Endothelial cell of umbilical vein (primary cell): ENCODE measurements around the gene ZNF526. TPM values are rescaled to one million over a fixed set of nuclear protein-coding genes. Genes with fewer than 3 reads are reported as not detected.
A peak's percentile ranks its signal among the peaks of the same experiment; 100 is the strongest.

Experiments
- BruUV-seq: library from RNA; stranded (reverse); fragments of 400-500 nt; replicated peaks from 2 replicates; lab custom pipeline; 2021; lab: Mats Ljungman, UMichigan
- CTCF ChIA-PET: fragments of 300-600, 350-600 bp; sonication (Branson Sonifier 250); formaldehyde crosslinking; loops from one replicate; lab custom pipeline; 2021; ENCODE audit warnings: antibody characterized with exemption, inconsistent platforms; lab: Charles Lee
- POLR2A ChIA-PET: fragments of 300-600, 350-600 bp; sonication (Branson Sonifier 250); formaldehyde crosslinking; loops from one replicate; lab custom pipeline; 2021; ENCODE audit warnings: antibody characterized with exemption, inconsistent platforms; lab: Charles Lee
- DNase-seq: peaks from one replicate; pipeline ENCODE4 v3.0.0-alpha.2; 2011; ENCODE audit warnings: low read depth, low spot score
- FAIRE-seq: peaks from 2 replicates; lab custom pipeline; 2011; peaks lifted over from hg19 to GRCh38; lab: Jason Lieb, UNC
- H2AFZ ChIP-seq: 2 replicates; pipeline ENCODE4 v1.6.0; 2012; ENCODE audit warnings: low read depth, low read length, control low read depth, inconsistent platforms
- H3K27ac ChIP-seq: 2 replicates; pipeline ENCODE4 v1.5.1; 2011; ENCODE audit warnings: low read depth, mild to moderate bottlenecking, control low read depth, low read length, moderate library complexity; ENCODE audit not compliant: insufficient read depth
- H3K27me3 ChIP-seq, 2 experiments: 2 replicates each; pipeline versions ENCODE4 v1.6.0 to v1.6.1; 2011; ENCODE audit warnings: low read length in 2 of 2, mixed read lengths in 1 of 2; ENCODE audit not compliant: control insufficient read depth in 2 of 2, insufficient read depth in 2 of 2
- H3K36me3 ChIP-seq, 2 experiments: 2 replicates in 1 of 2; 3 replicates in 1 of 2; pipeline ENCODE4 v1.5.1; 2011; ENCODE audit warnings: low read length in 2 of 2, mild to moderate bottlenecking in 1 of 2, moderate library complexity in 1 of 2; ENCODE audit not compliant: control insufficient read depth in 2 of 2, insufficient read depth in 2 of 2; ENCODE audit errors: extremely low read depth in 1 of 2
- H3K4me1 ChIP-seq: 3 replicates; pipeline ENCODE4 v1.5.1; 2011; ENCODE audit warnings: mild to moderate bottlenecking, low read length; ENCODE audit not compliant: control insufficient read depth, insufficient read depth; ENCODE audit errors: extremely low read depth
- H3K4me2 ChIP-seq: 2 replicates; pipeline ENCODE4 v1.6.1; 2011; ENCODE audit warnings: low read length, control low read depth, mixed read lengths; ENCODE audit not compliant: insufficient read depth
- H3K4me3 ChIP-seq, 3 experiments: fragments of 200-600 bp in 1 of 3; sonication (generic), shearing (Covaris generic) in 1 of 3; replicated peaks in 1 of 3; 2 replicates each; pipeline ENCODE4 v1.5.1; 2011 to 2016; ENCODE audit warnings: control low read depth in 3 of 3, low read length in 3 of 3, mild to moderate bottlenecking in 2 of 3, inconsistent platforms in 1 of 3, low read depth in 1 of 3, moderate library complexity in 1 of 3; ENCODE audit not compliant: insufficient read depth in 1 of 3
- H3K79me2 ChIP-seq: 2 replicates; pipeline ENCODE4 v1.6.0; 2012; ENCODE audit warnings: low read length, inconsistent platforms; ENCODE audit not compliant: control insufficient read depth, insufficient read depth
- H3K9ac ChIP-seq: replicated peaks from 2 replicates; pipeline ENCODE3; 2011; ENCODE audit warnings: low read length, control low read depth; ENCODE audit not compliant: insufficient read depth; ENCODE audit errors: extremely low read depth
- H3K9me1 ChIP-seq: replicated peaks from 3 replicates; pipeline ENCODE4 v1.6.0; 2011; ENCODE audit warnings: mild to moderate bottlenecking, low read length; ENCODE audit not compliant: control insufficient read depth, insufficient read depth; ENCODE audit errors: extremely low read depth
- H3K9me3 ChIP-seq: replicated peaks from 2 replicates; pipeline ENCODE4 v1.5.1; 2012; ENCODE audit warnings: low read length, inconsistent platforms; ENCODE audit not compliant: control insufficient read depth, insufficient read depth
- H4K20me1 ChIP-seq: replicated peaks from 2 replicates; pipeline ENCODE3; 2011; ENCODE audit warnings: mild to moderate bottlenecking, low read length; ENCODE audit not compliant: control insufficient read depth, insufficient read depth; ENCODE audit errors: extremely low read depth
- GATA2 ChIP-seq: IDR thresholded peaks from 2 replicates; pipeline ENCODE4 v1.7.0; 2011; ENCODE audit warnings: low read depth, mild to moderate bottlenecking, moderate library complexity, mixed read lengths, low read length; ENCODE audit not compliant: insufficient read length, insufficient read depth
- dilution Hi-C: fragments of 300-500 bp; cut with MboI; formaldehyde crosslinking; loops from one replicate; pipeline ENCODE4 v1.15.0; 2019; ENCODE audit warnings: low sequenced_read_pairs; ENCODE audit not compliant: extremely low pct_ligation_motif_present
- intact Hi-C: fragments of 100-400 bp; cut with micrococcal nuclease; formaldehyde crosslinking; loops from one replicate; pipeline ENCODE4 v1.10.0; 2022
- polyA plus RNA-seq, 4 experiments: library from polyadenylated mRNA; depleted of rRNA in 3 of 4; stranded (reverse) in 3 of 4; unstranded in 1 of 4; fragments of >200 nt; gene quantifications; 2 replicates each; pipeline versions ENCODE4 v1.2.1 to v1.2.3, GENCODE V29; 2011 to 2012; ENCODE audit warnings: missing spikeins in 1 of 4
- total RNA-seq: library from RNA; stranded (reverse); gene quantifications from 2 replicates; pipeline ENCODE4 v1.2.3, GENCODE V29; 2021
- TF ChIP-seq, protein P1 (sequence below), 2 donors: IDR thresholded peaks; 1 replicate in 1 of 2; 2 replicates in 1 of 2; pipeline ENCODE4 v1.5.1; 2011; ENCODE audit warnings: low read length in 2 of 2, mild to moderate bottlenecking in 2 of 2, moderate library complexity in 2 of 2, control low read depth in 1 of 2, inconsistent platforms in 1 of 2, low read depth in 1 of 2; ENCODE audit not compliant: insufficient read depth in 1 of 2; ENCODE audit errors: extremely low read depth in 1 of 2

The ZNF526 gene
- total and polyA plus RNA-seq, 2 donors (not counting 3 experiments of a cell fraction or from before 2014, with no cell fraction given) = 6.5 to 13.3 TPM

DNA sequence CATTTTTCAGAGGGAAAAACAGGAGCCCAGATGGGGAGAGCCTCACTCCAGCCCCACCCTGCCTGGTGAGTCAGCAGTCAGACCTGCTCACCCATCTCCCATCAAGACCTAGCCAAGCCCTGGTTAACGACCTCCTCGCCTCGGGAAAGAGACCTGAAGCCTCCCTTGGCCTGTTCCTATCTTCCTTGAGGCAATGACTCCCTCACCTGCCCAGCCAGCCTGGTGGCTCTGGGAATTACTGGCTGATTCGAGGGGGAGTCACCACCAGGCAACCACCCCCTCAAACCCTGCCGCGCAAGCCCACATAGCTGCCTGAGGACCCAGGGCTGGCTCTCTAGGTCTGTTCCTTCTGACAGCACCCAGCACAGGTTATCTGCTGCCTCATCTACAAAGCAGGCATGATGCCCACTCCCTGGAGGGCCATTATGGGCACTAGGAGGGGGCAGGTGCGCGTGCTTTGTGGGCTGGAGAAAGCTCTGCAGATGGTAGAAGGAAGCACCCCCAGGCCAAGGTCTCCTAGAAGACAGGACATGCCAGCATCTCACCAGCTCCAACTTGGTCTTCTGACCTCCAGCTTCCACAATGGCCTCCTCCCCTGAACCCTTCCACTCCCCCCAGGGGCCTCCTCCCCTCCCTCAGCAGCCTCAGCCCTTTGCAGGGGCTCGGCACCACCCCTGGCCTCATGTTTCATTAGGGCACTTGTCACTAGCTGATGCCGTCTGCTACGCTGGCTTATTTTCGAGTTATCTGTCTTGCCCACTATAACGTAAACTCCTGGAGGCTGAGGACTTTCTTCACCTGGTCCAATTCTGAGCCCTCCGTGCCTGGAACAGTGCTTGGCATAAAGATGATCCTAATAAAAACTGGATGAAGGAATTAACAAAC is 13.0 kb upstream of the ZNF526 start:
- H3K79me2 ChIP-seq = no peaks in the 10 kb centered on the region
- H3K36me3 ChIP-seq = peaks cover 3 to 34% of the 10 kb centered on the region in 2 experiments
- POLR2A ChIA-PET = interaction anchor here (0.7 kb wide), 1 partner anchor 90 kb away, joined by 5 read pairs; no protein-coding TSS in a partner anchor
- no peaks in the 10 kb centered on the region for H3K9me1 ChIP-seq
- peak overlapping the region; percentile 52 for H3K27ac ChIP-seq
- peaks cover 17% of the 10 kb centered on the region for H3K4me1 ChIP-seq
- no TSS peak for BruUV-seq
- H4K20me1 ChIP-seq = no peaks in the 10 kb centered on the region
- DNase-seq (no peak), FAIRE-seq (no peak)
- no peak overlapping the region for H2AFZ ChIP-seq
- H3K27me3 ChIP-seq = no peaks in the 10 kb centered on the region
- CTCF ChIA-PET = interaction anchor here (0.7 to 1.0 kb wide), 2 partner anchors 9 to 31 kb away, joined by 3 read pairs; no protein-coding TSS in a partner anchor
- intact Hi-C loops = no loop called here
- H3K9ac ChIP-seq = no peak overlapping the region
- dilution Hi-C loops = no loop called here
- no peak overlapping the region for H3K4me3 ChIP-seq
- no peak overlapping the region for H3K4me2 ChIP-seq
- H3K9me3 ChIP-seq = no peaks in the 10 kb centered on the region
- TF ChIP-seq GATA2 = no peak
- TF ChIP-seq, protein P1, sequence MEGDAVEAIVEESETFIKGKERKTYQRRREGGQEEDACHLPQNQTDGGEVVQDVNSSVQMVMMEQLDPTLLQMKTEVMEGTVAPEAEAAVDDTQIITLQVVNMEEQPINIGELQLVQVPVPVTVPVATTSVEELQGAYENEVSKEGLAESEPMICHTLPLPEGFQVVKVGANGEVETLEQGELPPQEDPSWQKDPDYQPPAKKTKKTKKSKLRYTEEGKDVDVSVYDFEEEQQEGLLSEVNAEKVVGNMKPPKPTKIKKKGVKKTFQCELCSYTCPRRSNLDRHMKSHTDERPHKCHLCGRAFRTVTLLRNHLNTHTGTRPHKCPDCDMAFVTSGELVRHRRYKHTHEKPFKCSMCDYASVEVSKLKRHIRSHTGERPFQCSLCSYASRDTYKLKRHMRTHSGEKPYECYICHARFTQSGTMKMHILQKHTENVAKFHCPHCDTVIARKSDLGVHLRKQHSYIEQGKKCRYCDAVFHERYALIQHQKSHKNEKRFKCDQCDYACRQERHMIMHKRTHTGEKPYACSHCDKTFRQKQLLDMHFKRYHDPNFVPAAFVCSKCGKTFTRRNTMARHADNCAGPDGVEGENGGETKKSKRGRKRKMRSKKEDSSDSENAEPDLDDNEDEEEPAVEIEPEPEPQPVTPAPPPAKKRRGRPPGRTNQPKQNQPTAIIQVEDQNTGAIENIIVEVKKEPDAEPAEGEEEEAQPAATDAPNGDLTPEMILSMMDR (IDR thresholded peaks at IDR 0.05; ENCODE audit: extremely low read depth in 1 of 2, insufficient read depth in 1 of 2, low read depth in 1 of 2, low read length in 2 of 2) = no peak
